Stimulated activated memory B cell treated with anti-CD40 and anti-IgM and Interleukin-4, amounts not matched to agents 10 μg/mL and 1 μg/mL and 100 μg/mL, for 72 hours (primary cell): Measurements from ENCODE around the gene AKR1C2.
"Not testable (repeated sequence)": the region's sequence is repeated elsewhere in the genome, so short reads cannot be mapped to it uniquely, and the experiment has no call there.

ENCODE experiments used
- ATAC-seq: fragments of 150-1000 bp; cut with Tn5 transposase; 2 replicates; pipeline ENCODE4 v1.10.0; 2021
- H3K27ac Mint-ChIP-seq: one replicate; pipeline ENCODE4 v1.8.0; 2022; ENCODE audit warnings: mild to moderate bottlenecking, mixed read lengths
- H3K27me3 Mint-ChIP-seq: one replicate; pipeline ENCODE4 v1.8.0; 2022; ENCODE audit warnings: mixed read lengths
- H3K36me3 Mint-ChIP-seq: one replicate; pipeline ENCODE4 v1.8.0; 2022; ENCODE audit warnings: mixed read lengths
- H3K4me1 Mint-ChIP-seq: one replicate; pipeline ENCODE4 v1.8.0; 2022; ENCODE audit warnings: mixed read lengths
- H3K4me3 Mint-ChIP-seq: one replicate; pipeline ENCODE4 v1.8.0; 2022; ENCODE audit warnings: mild to moderate bottlenecking, moderate library complexity, mixed read lengths
- H3K9me3 Mint-ChIP-seq: one replicate; pipeline ENCODE4 v1.8.0; 2022; ENCODE audit warnings: mixed read lengths

Gene AKR1C2

GRCh38 chr10:5003127-5004029 is at the start of gene AKR1C2:
Gene AKR1C2, minus strand, starts transcription at chr10:5003857. Its CDS starts 22 bp downstream, at chr10:5003835.
- not testable (repeated sequence) for H3K4me1 Mint-ChIP-seq, H3K27me3 Mint-ChIP-seq, H3K27ac Mint-ChIP-seq, H3K36me3 Mint-ChIP-seq, ATAC-seq, H3K9me3 Mint-ChIP-seq, H3K4me3 Mint-ChIP-seq

GRCh38 chr10:5052951-5053500 is 49.4 kb upstream of the AKR1C2 start:
- H3K27me3 Mint-ChIP-seq, H3K4me3 Mint-ChIP-seq, H3K9me3 Mint-ChIP-seq, H3K4me1 Mint-ChIP-seq, H3K36me3 Mint-ChIP-seq, ATAC-seq, H3K27ac Mint-ChIP-seq: not testable (repeated sequence)

GRCh38 chr10:5047912-5048628 is 44.4 kb upstream of the AKR1C2 start:
- Mint-ChIP-seq H3K4me1 (no peaks in the 10 kb centered on the region), H3K9me3 (no peaks in the 10 kb centered on the region), H3K4me3 (no peak overlapping the region), H3K36me3 (no peaks in the 10 kb centered on the region), H3K27me3 (no peaks in the 10 kb centered on the region), H3K27ac (no peak overlapping the region)
- no peak for ATAC-seq

GRCh38 chr10:5047055-5047454 is 43.4 kb upstream of the AKR1C2 start:
- not testable (repeated sequence) for H3K9me3 Mint-ChIP-seq, H3K27me3 Mint-ChIP-seq, H3K4me3 Mint-ChIP-seq, H3K36me3 Mint-ChIP-seq, ATAC-seq, H3K4me1 Mint-ChIP-seq, H3K27ac Mint-ChIP-seq

- Mint-ChIP-seq H3K4me3 (no peak overlapping the region), H3K4me1 (no peaks in the 10 kb centered on the region), H3K27ac (no peak overlapping the region), H3K27me3 (no peaks in the 10 kb centered on the region), H3K9me3 (no peaks in the 10 kb centered on the region), H3K36me3 (no peaks in the 10 kb centered on the region)
- ATAC-seq = no peak
These were observed 42.8 kb upstream of the AKR1C2 start for GRCh38 chr10:5046410-5046809.

GRCh38 chr10:5045095-5045494 is 41.4 kb upstream of the AKR1C2 start:
- no peaks in the 10 kb centered on the region for H3K36me3 Mint-ChIP-seq
- no peak for ATAC-seq
- no peak overlapping the region for H3K4me3 Mint-ChIP-seq
- H3K27ac Mint-ChIP-seq = no peak overlapping the region
- no peaks in the 10 kb centered on the region for H3K9me3 Mint-ChIP-seq
- no peaks in the 10 kb centered on the region for H3K27me3 Mint-ChIP-seq
- H3K4me1 Mint-ChIP-seq = no peaks in the 10 kb centered on the region

GRCh38 chr10:5043716-5044115 is 40.1 kb upstream of the AKR1C2 start:
- no peaks in the 10 kb centered on the region for H3K27me3 Mint-ChIP-seq

GRCh38 chr10:5042922-5043321 is 39.3 kb upstream of the AKR1C2 start:
- no peak for ATAC-seq
- no peak overlapping the region for H3K27ac Mint-ChIP-seq
- no peaks in the 10 kb centered on the region for H3K9me3 Mint-ChIP-seq
- H3K36me3 Mint-ChIP-seq = no peaks in the 10 kb centered on the region
- no peaks in the 10 kb centered on the region for H3K4me1 Mint-ChIP-seq
- H3K4me3 Mint-ChIP-seq = no peak overlapping the region
- H3K27me3 Mint-ChIP-seq = no peaks in the 10 kb centered on the region

More at GRCh38 chr10:5043716-5044115, 40.1 kb upstream of the AKR1C2 start:
- Mint-ChIP-seq H3K4me3 (no peak overlapping the region), H3K36me3 (no peaks in the 10 kb centered on the region), H3K4me1 (no peaks in the 10 kb centered on the region), H3K9me3 (no peaks in the 10 kb centered on the region), H3K27ac (no peak overlapping the region)
- ATAC-seq = no peak

- no peak for ATAC-seq
- H3K4me1 Mint-ChIP-seq = no peaks in the 10 kb centered on the region
- H3K27me3 Mint-ChIP-seq = no peaks in the 10 kb centered on the region
- no peaks in the 10 kb centered on the region for H3K9me3 Mint-ChIP-seq
- no peaks in the 10 kb centered on the region for H3K36me3 Mint-ChIP-seq
- H3K27ac Mint-ChIP-seq = no peak overlapping the region
- no peak overlapping the region for H3K4me3 Mint-ChIP-seq
These were observed 37.9 kb upstream of the AKR1C2 start for GRCh38 chr10:5041471-5042023.

GRCh38 chr10:5040781-5041470 is 37.3 kb upstream of the AKR1C2 start:
- Mint-ChIP-seq H3K27ac (no peak overlapping the region), H3K4me1 (no peaks in the 10 kb centered on the region)
- no peak for ATAC-seq

GRCh38 chr10:5040010-5040673 is 36.5 kb upstream of the AKR1C2 start:
- Mint-ChIP-seq H3K4me1 (no peaks in the 10 kb centered on the region), H3K27ac (no peak overlapping the region), H3K36me3 (no peaks in the 10 kb centered on the region), H3K4me3 (no peak overlapping the region), H3K9me3 (peaks cover 6% of the 10 kb centered on the region), H3K27me3 (no peaks in the 10 kb centered on the region)
- no peak for ATAC-seq

More at GRCh38 chr10:5040781-5041470, 37.3 kb upstream of the AKR1C2 start:
- Mint-ChIP-seq H3K27me3 (no peaks in the 10 kb centered on the region), H3K4me3 (no peak overlapping the region), H3K36me3 (no peaks in the 10 kb centered on the region), H3K9me3 (no peaks in the 10 kb centered on the region)

GRCh38 chr10:5038733-5039132 is 35.1 kb upstream of the AKR1C2 start:
- Mint-ChIP-seq H3K27ac (no peak overlapping the region), H3K9me3 (peaks cover 10% of the 10 kb centered on the region), H3K4me1 (no peaks in the 10 kb centered on the region), H3K4me3 (no peak overlapping the region), H3K36me3 (no peaks in the 10 kb centered on the region), H3K27me3 (no peaks in the 10 kb centered on the region)
- ATAC-seq = no peak

GRCh38 chr10:5038101-5038500 is 34.4 kb upstream of the AKR1C2 start:
- H3K4me3 Mint-ChIP-seq = no peak overlapping the region
- no peak overlapping the region for H3K27ac Mint-ChIP-seq
- no peak for ATAC-seq
- H3K9me3 Mint-ChIP-seq = peaks cover 12% of the 10 kb centered on the region
- H3K4me1 Mint-ChIP-seq = no peaks in the 10 kb centered on the region
- no peaks in the 10 kb centered on the region for H3K27me3 Mint-ChIP-seq
- H3K36me3 Mint-ChIP-seq = no peaks in the 10 kb centered on the region

- Mint-ChIP-seq H3K4me1 (no peaks in the 10 kb centered on the region), H3K9me3 (peaks cover 14% of the 10 kb centered on the region), H3K27ac (no peak overlapping the region), H3K4me3 (no peak overlapping the region), H3K27me3 (no peaks in the 10 kb centered on the region), H3K36me3 (no peaks in the 10 kb centered on the region)
- ATAC-seq = no peak
These were observed 32.9 kb upstream of the AKR1C2 start for GRCh38 chr10:5036511-5036910.
